Caki2 (cell line): ENCODE data around the gene TUBB. TPM values are rescaled to one million over a fixed set of nuclear protein-coding genes. Genes with fewer than 3 reads are reported as not detected.
"Not testable (repeated sequence)": the region's sequence is repeated elsewhere in the genome, so short reads cannot be mapped to it uniquely, and the experiment has no call there.

Experiments used
- DNase-seq: peaks from one replicate; pipeline ENCODE4 v3.0.0-alpha.2; 2015; ENCODE audit warnings: low read depth
- in situ Hi-C: cut with HindIII; loops from 2 replicates; pipeline ENCODE4 v1.10.0; 2016; ENCODE audit warnings: low sequenced_read_pairs, low pct_unique_long_range_greater_than_20kb, mixed read lengths
- total RNA-seq: library from RNA; depleted of rRNA; stranded (reverse); fragments of >200 nt; shearing (Covaris generic); gene quantifications from 2 replicates; pipeline ENCODE4 v1.2.3, GENCODE V29; 2014; ENCODE audit warnings: low replicate concordance

TUBB gene
- total RNA-seq, 1 experiment from 2014 or later: 624 TPM

DNA sequence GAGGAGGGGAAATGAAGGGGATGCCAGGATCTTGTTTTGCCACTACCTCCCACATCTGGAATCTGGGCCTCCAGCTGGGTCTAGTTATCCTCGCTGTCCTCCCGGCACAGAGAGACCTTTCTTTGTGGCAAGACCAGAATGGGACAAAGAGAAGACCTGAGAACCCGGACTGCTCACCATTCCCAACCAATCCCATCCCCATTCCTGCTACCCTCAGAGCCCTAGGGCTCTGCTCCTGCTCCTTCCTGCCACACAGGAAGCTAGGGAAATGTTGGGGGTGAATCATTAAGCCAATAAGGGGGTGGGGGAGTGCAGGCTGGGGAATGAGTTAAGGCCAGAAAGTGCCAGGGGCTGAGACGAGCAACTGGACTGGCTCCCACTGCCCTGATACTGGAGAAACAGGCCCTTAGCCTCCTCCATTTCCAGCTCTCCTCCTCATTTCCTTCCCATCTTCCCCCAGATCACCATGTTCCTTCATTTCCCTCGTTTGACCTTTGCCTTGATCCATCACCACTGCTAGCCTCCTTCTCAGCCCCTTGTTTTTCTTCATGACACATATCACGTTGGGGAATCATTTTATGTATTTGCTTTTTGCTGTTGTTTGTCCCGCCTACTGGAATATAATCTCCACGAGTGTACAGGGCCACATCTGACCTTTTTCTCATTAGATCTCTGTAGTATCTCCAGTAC, 28.8 kb downstream of the TUBB start:
- no peak for DNase-seq
- in situ Hi-C loops: no loop called here

- in situ Hi-C loops: no loop called here
- peak; percentile 80 for DNase-seq
Observed at GRCh38 chr6:30749554-30750378, 29.6 kb downstream of the TUBB start.

DNA sequence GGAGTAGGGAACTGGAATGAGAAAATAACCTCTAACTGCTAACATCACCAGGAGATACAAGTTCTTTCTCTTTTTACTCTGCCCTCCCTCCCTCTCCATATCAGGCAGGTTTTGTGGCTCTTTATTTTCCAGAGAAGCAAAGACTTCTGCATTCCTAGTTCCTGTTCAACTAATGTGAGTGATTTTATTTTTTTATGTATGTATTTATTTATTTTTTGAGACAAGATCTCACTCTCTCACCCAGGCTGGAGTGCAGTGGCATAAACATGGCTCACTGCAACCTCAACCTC, 30.2 kb downstream of the TUBB start:
- in situ Hi-C loops: no loop called here
- DNase-seq: no peak

- DNase-seq: peak; percentile 100
- in situ Hi-C loops: no loop called here
Observed at GRCh38 chr6:30752157-30752927, 32.2 kb downstream of the TUBB start.

DNA sequence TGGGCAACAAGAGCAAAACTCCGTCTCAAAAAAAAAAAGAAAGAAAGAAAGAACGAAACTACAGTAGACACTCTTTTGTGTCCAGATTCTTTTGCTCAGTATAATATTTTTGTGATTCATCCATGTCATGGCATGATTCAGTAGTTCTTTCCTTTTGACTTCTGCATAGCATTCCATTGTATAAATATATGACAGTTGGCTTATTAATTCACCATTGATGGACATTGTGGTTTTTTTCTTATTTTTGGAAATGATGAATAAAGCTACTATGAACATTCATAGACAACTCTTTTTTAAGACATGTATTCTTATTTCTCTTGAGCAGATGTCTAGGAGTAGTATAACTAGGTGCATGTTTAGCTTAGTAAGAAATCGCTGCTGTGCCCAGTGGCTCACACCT, 34.5 kb downstream of the TUBB start:
- no peak for DNase-seq

GRCh38 chr6:30756405-30757003, 36.4 kb downstream of the TUBB start:
- in situ Hi-C loops, DNase-seq: not testable (repeated sequence)

More for the DNA sequence above, 34.5 kb downstream of the TUBB start:
- in situ Hi-C loops: no loop called here

- in situ Hi-C loops: no loop called here
- no peak for DNase-seq
Observed at GRCh38 chr6:30757261-30757904, 37.2 kb downstream of the TUBB start.

DNA sequence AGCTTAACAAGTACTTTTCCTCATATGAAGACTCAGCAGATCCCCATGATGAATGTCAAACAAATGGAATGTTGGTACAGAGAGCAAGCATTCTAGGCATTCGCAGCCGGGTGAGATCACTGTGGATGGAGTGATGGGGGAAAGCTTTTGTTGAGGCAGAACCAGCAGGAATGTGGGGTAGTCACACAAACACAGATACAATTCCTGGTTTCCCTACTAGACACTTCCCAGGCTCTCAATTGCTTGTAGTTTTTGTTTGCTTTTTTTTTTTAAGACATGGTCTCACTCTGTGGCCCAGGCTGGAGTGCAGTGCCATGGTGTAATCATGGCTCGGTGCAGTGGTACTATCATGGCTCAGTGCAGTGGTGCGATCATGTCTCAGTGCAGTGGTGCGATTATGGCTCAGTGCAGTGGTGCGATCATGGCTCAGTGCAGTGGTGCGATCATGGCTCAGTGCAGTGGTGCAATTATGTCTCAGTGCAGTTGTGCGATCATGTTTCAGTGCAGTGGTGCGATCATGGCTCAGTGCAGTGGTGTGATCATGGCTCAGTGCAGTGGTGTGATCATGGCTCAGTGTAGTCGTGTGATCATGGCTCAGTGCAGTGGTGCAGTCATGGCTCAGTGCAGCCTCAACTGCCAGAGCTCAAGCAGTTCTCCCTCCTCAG, 39.6 kb downstream of the TUBB start:
- peak; percentile 88 for DNase-seq

GRCh38 chr6:30760549-30760948, 40.4 kb downstream of the TUBB start:
- DNase-seq: no peak
- in situ Hi-C loops: no loop called here

More for the DNA sequence above, 39.6 kb downstream of the TUBB start:
- in situ Hi-C loops: no loop called here

GRCh38 chr6:30761791-30762429, 41.8 kb downstream of the TUBB start:
- no peak for DNase-seq

DNA sequence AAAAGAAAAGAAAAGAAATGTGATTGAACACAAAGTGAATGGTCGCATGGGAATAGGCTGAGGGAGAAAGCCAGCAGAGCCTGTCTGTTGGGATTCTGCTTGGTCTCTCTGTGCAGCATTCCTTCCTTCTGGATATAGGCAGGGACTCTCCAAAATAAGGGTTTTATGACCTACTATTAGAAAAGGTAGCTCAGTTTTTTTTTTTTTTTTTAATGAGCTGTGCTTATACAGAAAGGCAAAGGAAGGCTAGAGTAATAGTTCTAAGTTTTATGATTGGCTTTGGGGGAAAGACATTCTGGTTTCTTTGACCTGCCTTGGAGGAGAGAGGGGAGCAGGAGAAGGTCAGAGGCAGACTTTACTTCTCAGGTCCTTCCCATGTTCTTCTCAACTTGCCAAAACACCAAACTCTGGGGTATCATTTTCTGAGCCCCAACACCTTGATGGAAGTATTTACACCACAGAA, 43.0 kb downstream of the TUBB start:
- in situ Hi-C loops: no loop called here
- DNase-seq: no peak

More at GRCh38 chr6:30761791-30762429, 41.8 kb downstream of the TUBB start:
- in situ Hi-C loops: no loop called here

- in situ Hi-C loops: no loop called here
- peak; percentile 90 for DNase-seq
Observed at GRCh38 chr6:30763618-30764489, 43.7 kb downstream of the TUBB start.

GRCh38 chr6:30764490-30765043, 44.4 kb downstream of the TUBB start:
- in situ Hi-C loops: not testable (repeated sequence)

DNA sequence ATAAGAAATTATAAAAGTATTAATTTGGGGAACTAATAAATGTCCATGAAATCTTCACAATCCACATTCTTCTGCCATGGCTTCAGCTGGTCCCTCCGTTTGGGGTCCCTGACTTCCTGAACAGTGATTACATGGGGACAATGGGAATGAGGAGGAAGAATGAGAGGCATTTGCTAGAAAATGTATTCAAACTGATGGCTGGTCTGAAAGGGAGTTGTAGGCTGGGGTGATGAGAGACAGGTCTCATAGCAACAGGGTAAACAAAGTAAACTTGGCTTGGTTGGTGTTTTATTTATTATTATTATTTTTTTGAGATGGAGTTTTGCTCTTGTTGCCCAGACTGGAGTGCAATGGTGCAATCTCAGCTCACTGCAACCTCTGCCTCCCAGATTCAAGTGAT, 45.3 kb downstream of the TUBB start:
- DNase-seq, in situ Hi-C loops: not testable (repeated sequence)

More at GRCh38 chr6:30764490-30765043, 44.4 kb downstream of the TUBB start:
- DNase-seq: not testable (repeated sequence)

DNA sequence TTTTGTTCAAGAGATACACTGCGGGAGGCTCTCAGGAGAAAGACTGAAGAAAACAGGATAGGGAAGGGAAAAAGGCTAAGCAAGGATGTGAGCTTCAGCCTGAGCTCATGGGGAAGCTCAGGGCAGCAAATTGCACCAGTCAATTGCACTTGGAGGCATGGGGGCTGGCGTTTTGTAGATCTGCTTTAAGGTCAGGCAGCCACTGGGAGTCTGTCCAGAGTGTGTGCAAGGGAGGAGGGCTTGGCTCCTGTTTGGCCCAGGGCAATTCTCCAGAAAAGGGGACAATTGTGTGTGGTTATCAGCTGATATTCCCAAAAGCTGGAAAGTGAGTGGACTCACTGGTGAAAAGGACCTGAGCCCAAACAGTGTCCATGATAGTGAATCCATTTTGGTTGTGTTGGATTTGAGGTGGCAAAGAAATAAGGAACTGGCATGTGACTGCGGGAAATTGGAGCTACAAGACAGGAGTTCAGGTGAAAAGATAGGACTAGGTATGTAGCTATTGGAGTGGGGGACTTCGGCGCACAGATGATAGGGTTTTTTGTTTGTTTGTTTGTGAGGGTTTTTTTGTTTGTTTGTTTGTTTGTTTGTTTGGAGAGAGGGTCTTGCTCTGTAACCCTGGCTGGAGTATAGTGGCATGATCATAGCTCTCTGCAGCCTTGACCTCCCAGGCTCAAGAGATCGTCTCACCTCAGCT, 46.5 kb downstream of the TUBB start:
- DNase-seq: no peak
- in situ Hi-C loops: no loop called here
